OCI-LY7 (cell line): ENCODE measurements around the gene LSR. TPM values are rescaled to one million over a fixed set of nuclear protein-coding genes. Genes with fewer than 3 reads are reported as not detected.

Experiments
- BruUV-seq: library from RNA; stranded (reverse); fragments of 400-500 nt; replicated peaks from 2 replicates; lab custom pipeline; 2021; lab: Mats Ljungman, UMichigan
- CTCF ChIA-PET: fragments of 300-600 bp; sonication (Branson Sonifier 250); formaldehyde crosslinking; loops from one replicate; lab custom pipeline; 2022; ENCODE audit warnings: antibody characterized with exemption; ENCODE audit not compliant: unreplicated experiment; lab: Charles Lee
- POLR2A ChIA-PET: fragments of 300-600 bp; sonication (Branson Sonifier 250); formaldehyde crosslinking; loops from one replicate; lab custom pipeline; 2022; ENCODE audit warnings: antibody characterized with exemption; lab: Charles Lee
- DNase-seq: peaks from one replicate; pipeline ENCODE4 v3.0.0-alpha.2; 2015; ENCODE audit warnings: low spot score
- H2AFZ ChIP-seq: fragments of 200-600 bp; sonication (generic), shearing (Covaris generic); 2 replicates; pipeline ENCODE4 v1.6.1; 2014; ENCODE audit warnings: mild to moderate bottlenecking, antibody characterized with exemption, low read length, moderate library complexity
- H3K27ac ChIP-seq: fragments of 200-600 bp; sonication (generic); 2 replicates; pipeline ENCODE4 v1.5.1; 2014; ENCODE audit warnings: mixed run types, low read depth, mild to moderate bottlenecking, moderate library complexity, low read length, inconsistent platforms; ENCODE audit not compliant: poor library complexity, severe bottlenecking
- H3K36me3 ChIP-seq: fragments of 200-600 bp; sonication (generic); 2 replicates; pipeline ENCODE4 v1.6.1; 2014; ENCODE audit warnings: mild to moderate bottlenecking, antibody characterized with exemption, low read length, moderate library complexity, mixed read lengths; ENCODE audit not compliant: insufficient read depth
- H3K4me1 ChIP-seq: fragments of 200-600 bp; sonication (generic); 2 replicates; pipeline ENCODE4 v1.5.1; 2014; ENCODE audit warnings: mild to moderate bottlenecking, low read length; ENCODE audit not compliant: insufficient read depth, poor library complexity, severe bottlenecking
- H3K4me2 ChIP-seq: fragments of 200-600 bp; sonication (generic); 2 replicates; pipeline ENCODE4 v1.6.1; 2014; ENCODE audit warnings: mild to moderate bottlenecking, low read length
- H3K4me3 ChIP-seq: fragments of 200-600 bp; sonication (generic); 2 replicates; pipeline ENCODE4 v1.5.1; 2014; ENCODE audit warnings: mild to moderate bottlenecking, low read depth, low read length; ENCODE audit not compliant: poor library complexity, severe bottlenecking
- H3K79me2 ChIP-seq: fragments of 200-600 bp; sonication (generic); 2 replicates; pipeline ENCODE4 v1.6.1; 2016; ENCODE audit warnings: low read depth, mild to moderate bottlenecking, low read length, moderate library complexity, mixed read lengths; ENCODE audit not compliant: insufficient read depth
- H3K9me2 ChIP-seq: fragments of 200-600 bp; sonication (generic); 2 replicates; pipeline ENCODE4 v1.6.1; 2016; ENCODE audit warnings: mild to moderate bottlenecking, low read length, mixed read lengths; ENCODE audit not compliant: insufficient read depth
- H3K9me3 ChIP-seq: fragments of 200-600 bp; sonication (generic); 2 replicates; pipeline ENCODE4 v1.6.1; 2014; ENCODE audit warnings: mild to moderate bottlenecking, mixed run types, low read length, mixed read lengths
- H4K20me1 ChIP-seq: fragments of 200-600 bp; sonication (generic); 2 replicates; pipeline ENCODE4 v1.6.1; 2014; ENCODE audit warnings: mild to moderate bottlenecking, antibody characterized with exemption, low read length, moderate library complexity, mixed read lengths; ENCODE audit not compliant: insufficient read depth
- CTCF ChIP-seq: fragments of 200-600 bp; sonication (generic); conservative IDR thresholded peaks from 2 replicates; pipeline ENCODE4 v1.5.1; 2014; ENCODE audit warnings: mild to moderate bottlenecking, antibody characterized with exemption, low read length, moderate library complexity, mixed read lengths
- EZH2phosphoT487 ChIP-seq: fragments of 200-600 bp; sonication (generic); IDR thresholded peaks from 2 replicates; pipeline ENCODE4 v1.6.1; 2018; ENCODE audit warnings: low read depth, borderline replicate concordance, mild to moderate bottlenecking, mixed run types, antibody characterized with exemption, low read length, moderate library complexity, mixed read lengths
- intact Hi-C: fragments of 100-400 bp; cut with micrococcal nuclease; formaldehyde crosslinking; loops from one replicate; pipeline ENCODE4 v1.10.0; 2022; ENCODE audit not compliant: unreplicated experiment
- total RNA-seq, 2 experiments: library from RNA; depleted of rRNA in 1 of 2; stranded (reverse); fragments of >200 nt in 1 of 2; shearing (Covaris generic) in 1 of 2; gene quantifications; 2 replicates each; pipeline ENCODE4 v1.2.3, GENCODE V29; 2014 to 2022

Gene LSR
- total RNA-seq, 2 experiments from 2014 or later: 15.0 to 33.6 TPM

- intact Hi-C loops: no loop called here
- no peak for TF ChIP-seq EZH2phosphoT487
- Histone ChIP-seq H4K20me1 (no peaks in the 10 kb centered on the region), H2AFZ (no peak overlapping the region), H3K36me3 (no peaks in the 10 kb centered on the region), H3K27ac (no peak overlapping the region), H3K4me1 (peaks cover 71% of the 10 kb centered on the region), H3K4me3 (no peak overlapping the region), H3K9me2 (no peaks in the 10 kb centered on the region), H3K79me2 (no peaks in the 10 kb centered on the region), H3K9me3 (no peaks in the 10 kb centered on the region), H3K4me2 (peak overlapping the region; percentile 47)
- no peak for DNase-seq
- POLR2A ChIA-PET: interaction anchor here (0.8 to 1.3 kb wide), 3 partner anchors 8 to 18 kb away, joined by 3 to 8 read pairs (median 3); no protein-coding TSS in a partner anchor
- CTCF ChIA-PET: no interaction called here
- no TSS peak for BruUV-seq
These were observed 64.8 kb downstream of the LSR start for GRCh38 chr19:35313587-35313986.

GRCh38 chr19:35314031-35314430 is 65.2 kb downstream of the LSR start:
- Histone ChIP-seq H3K9me3 (no peaks in the 10 kb centered on the region), H3K36me3 (no peaks in the 10 kb centered on the region), H3K27ac (no peak overlapping the region), H2AFZ (no peak overlapping the region), H3K4me3 (no peak overlapping the region), H3K4me1 (peaks cover 71% of the 10 kb centered on the region), H4K20me1 (no peaks in the 10 kb centered on the region), H3K79me2 (no peaks in the 10 kb centered on the region), H3K9me2 (no peaks in the 10 kb centered on the region), H3K4me2 (peak overlapping the region; percentile 47; the same call in 1 of the 2 replicates)
- intact Hi-C loops: no loop called here
- no peak for DNase-seq
- ChIA-PET CTCF (no interaction called here), POLR2A (interaction anchor here (1.0 kb wide), 1 partner anchor 9 kb away, joined by 3 read pairs; no protein-coding TSS in a partner anchor)
- BruUV-seq: no TSS peak
- TF ChIP-seq CTCF (no peak), EZH2phosphoT487 (no peak)

GRCh38 chr19:35314858-35315470 is 66.2 kb downstream of the LSR start:
- POLR2A ChIA-PET: interaction anchor here (0.6 to 1.4 kb wide), 4 partner anchors 8 to 173 kb away, joined by 3 to 5 read pairs (median 3); no protein-coding TSS in a partner anchor

More at GRCh38 chr19:35314858-35315470, 66.2 kb downstream of the LSR start:
- CTCF ChIA-PET: no interaction called here
- no TSS peak for BruUV-seq
- H3K4me3 ChIP-seq: no peak overlapping the region
- no peak for DNase-seq
- no peaks in the 10 kb centered on the region for H3K79me2 ChIP-seq
- no peak overlapping the region for H2AFZ ChIP-seq
- no peak for TF ChIP-seq CTCF
- no peak for TF ChIP-seq EZH2phosphoT487
- peaks cover 71% of the 10 kb centered on the region for H3K4me1 ChIP-seq
- H3K36me3 ChIP-seq: no peaks in the 10 kb centered on the region
- no peaks in the 10 kb centered on the region for H3K9me2 ChIP-seq
- no peaks in the 10 kb centered on the region for H4K20me1 ChIP-seq
- intact Hi-C loops: no loop called here
- no peaks in the 10 kb centered on the region for H3K9me3 ChIP-seq
- H3K4me2 ChIP-seq: no peak overlapping the region
- H3K27ac ChIP-seq: no peak overlapping the region
